ENCODE data around the gene NSG2.

DNA sequence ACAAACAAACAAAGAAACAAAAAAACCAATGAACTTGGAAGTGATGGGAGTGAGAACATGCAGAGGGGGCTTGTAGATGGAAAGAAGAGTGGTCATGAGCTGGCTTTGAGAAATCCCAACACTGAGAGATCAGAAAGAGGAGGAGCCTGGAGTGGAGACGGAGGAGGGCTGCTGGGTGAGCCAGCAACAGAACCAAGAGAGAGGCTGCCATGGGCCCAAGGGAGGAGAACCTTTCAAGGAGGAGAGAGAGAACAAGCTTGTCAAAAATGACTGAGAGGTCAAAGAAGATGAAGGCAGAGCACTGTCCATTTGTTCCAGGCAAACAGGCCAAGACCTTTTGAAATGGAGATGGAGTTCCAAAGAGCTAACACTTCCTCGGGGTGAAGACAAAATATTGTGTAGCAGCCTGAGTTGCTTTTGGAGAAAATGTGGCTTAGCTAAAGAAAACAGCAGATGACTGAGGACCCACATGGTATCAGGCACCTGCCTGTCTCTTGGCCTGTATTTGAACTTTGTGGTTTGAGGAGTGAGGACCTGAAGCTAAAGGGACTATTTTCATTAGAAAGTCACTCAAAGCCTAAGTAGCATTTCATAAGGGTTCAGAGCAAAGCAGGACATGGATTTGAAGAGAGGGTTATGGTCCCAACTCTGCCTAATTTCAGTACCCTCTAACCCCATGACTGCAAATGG is 13.1 kb downstream of the NSG2 start:
- TF ChIP-seq RBAK (tag by site-specific recombination; IDR thresholded peaks at IDR 0.05) = no peak
- no peak for TF ChIP-seq ZNF529 (tag by site-specific recombination; IDR thresholded peaks at IDR 0.05; ENCODE audit: insufficient replicate concordance)
- no peak for TF ChIP-seq SETDB1 (IDR thresholded peaks at IDR 0.05; ENCODE audit: insufficient read length, low read length)
- TF ChIP-seq, protein P1, sequence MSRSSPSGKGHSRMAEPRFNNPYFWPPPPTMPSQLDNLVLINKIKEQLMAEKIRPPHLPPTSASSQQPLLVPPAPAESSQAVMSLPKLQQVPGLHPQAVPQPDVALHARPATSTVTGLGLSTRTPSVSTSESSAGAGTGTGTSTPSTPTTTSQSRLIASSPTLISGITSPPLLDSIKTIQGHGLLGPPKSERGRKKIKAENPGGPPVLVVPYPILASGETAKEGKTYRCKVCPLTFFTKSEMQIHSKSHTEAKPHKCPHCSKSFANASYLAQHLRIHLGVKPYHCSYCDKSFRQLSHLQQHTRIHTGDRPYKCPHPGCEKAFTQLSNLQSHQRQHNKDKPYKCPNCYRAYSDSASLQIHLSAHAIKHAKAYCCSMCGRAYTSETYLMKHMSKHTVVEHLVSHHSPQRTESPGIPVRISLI (tag by site-specific recombination; IDR thresholded peaks at IDR 0.05) = no peak
- TF ChIP-seq, protein P2, sequence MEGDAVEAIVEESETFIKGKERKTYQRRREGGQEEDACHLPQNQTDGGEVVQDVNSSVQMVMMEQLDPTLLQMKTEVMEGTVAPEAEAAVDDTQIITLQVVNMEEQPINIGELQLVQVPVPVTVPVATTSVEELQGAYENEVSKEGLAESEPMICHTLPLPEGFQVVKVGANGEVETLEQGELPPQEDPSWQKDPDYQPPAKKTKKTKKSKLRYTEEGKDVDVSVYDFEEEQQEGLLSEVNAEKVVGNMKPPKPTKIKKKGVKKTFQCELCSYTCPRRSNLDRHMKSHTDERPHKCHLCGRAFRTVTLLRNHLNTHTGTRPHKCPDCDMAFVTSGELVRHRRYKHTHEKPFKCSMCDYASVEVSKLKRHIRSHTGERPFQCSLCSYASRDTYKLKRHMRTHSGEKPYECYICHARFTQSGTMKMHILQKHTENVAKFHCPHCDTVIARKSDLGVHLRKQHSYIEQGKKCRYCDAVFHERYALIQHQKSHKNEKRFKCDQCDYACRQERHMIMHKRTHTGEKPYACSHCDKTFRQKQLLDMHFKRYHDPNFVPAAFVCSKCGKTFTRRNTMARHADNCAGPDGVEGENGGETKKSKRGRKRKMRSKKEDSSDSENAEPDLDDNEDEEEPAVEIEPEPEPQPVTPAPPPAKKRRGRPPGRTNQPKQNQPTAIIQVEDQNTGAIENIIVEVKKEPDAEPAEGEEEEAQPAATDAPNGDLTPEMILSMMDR (tag by site-specific recombination; IDR thresholded peaks at IDR 0.05) = no peak
- TF ChIP-seq, protein P3, sequence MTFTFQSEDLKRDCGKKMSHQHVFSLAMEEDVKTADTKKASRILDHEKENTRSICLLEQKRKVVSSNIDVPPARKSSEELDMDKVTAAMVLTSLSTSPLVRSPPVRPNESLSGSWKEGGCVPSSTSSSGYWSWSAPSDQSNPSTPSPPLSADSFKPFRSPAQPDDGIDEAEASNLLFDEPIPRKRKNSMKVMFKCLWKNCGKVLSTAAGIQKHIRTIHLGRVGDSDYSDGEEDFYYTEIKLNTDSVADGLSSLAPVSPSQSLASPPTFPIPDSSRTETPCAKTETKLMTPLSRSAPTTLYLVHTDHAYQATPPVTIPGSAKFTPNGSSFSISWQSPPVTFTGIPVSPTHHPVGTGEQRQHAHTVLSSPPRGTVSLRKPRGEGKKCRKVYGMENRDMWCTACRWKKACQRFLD (tag by site-specific recombination; IDR thresholded peaks at IDR 0.05) = no peak

Measured in HEK293 (cell line).